IMR-90 (cell line): ENCODE data around the gene EPHB1. TPM values are rescaled to one million over a fixed set of nuclear protein-coding genes. Genes with fewer than 3 reads are reported as not detected.

Experiments
- ATAC-seq: fragments of 200-7000 bp; cut with Tn5 transposase; 2 replicates; pipeline ENCODE4 v1.9.1; 2020; ENCODE audit warnings: low read depth, mild to moderate bottlenecking, moderate library complexity
- BruUV-seq: library from RNA; stranded (reverse); fragments of 400-500 nt; replicated peaks from 2 replicates; lab custom pipeline; 2021; lab: Mats Ljungman, UMichigan
- CTCF ChIA-PET: fragments of 300-600 bp; formaldehyde crosslinking; extraction: SDS; loops from one replicate; lab custom pipeline; 2021; ENCODE audit warnings: antibody characterized with exemption; lab: Yijun Ruan, JAX
- POLR2A ChIA-PET: fragments of 300-600 bp; sonication (Branson Sonifier 250); formaldehyde crosslinking; loops from one replicate; lab custom pipeline; 2022; ENCODE audit warnings: antibody characterized with exemption; ENCODE audit not compliant: unreplicated experiment; lab: Charles Lee
- DNase-seq: peaks from one replicate; pipeline ENCODE4 v3.0.0; 2013
- H2AFZ ChIP-seq: replicated peaks from 2 replicates; pipeline ENCODE3; 2013; ENCODE audit warnings: low read length, mild to moderate bottlenecking; ENCODE audit not compliant: poor library complexity
- H2AK5ac ChIP-seq: 2 replicates; pipeline ENCODE4 v1.6.1; 2013; ENCODE audit warnings: low read depth, low read length, inconsistent platforms
- H2AK9ac ChIP-seq: replicated peaks from 2 replicates; pipeline ENCODE3; 2013; ENCODE audit warnings: mild to moderate bottlenecking, low read depth, low read length, moderate library complexity; ENCODE audit not compliant: poor library complexity
- H2BK120ac ChIP-seq: 2 replicates; pipeline ENCODE4 v1.6.1; 2013; ENCODE audit warnings: low read depth, low read length, inconsistent platforms
- H2BK15ac ChIP-seq: 3 replicates; pipeline ENCODE4 v1.6.1; 2013; ENCODE audit warnings: low read depth, low read length, inconsistent platforms
- H2BK20ac ChIP-seq: 2 replicates; pipeline ENCODE4 v1.6.1; 2013; ENCODE audit warnings: low read depth, mild to moderate bottlenecking, inconsistent platforms, low read length, moderate library complexity
- H2BK5ac ChIP-seq: 2 replicates; pipeline ENCODE4 v1.6.1; 2013; ENCODE audit warnings: mild to moderate bottlenecking, low read depth, low read length, inconsistent platforms; ENCODE audit not compliant: poor library complexity, severe bottlenecking
- H3K14ac ChIP-seq: replicated peaks from 2 replicates; pipeline ENCODE4 v1.6.1; 2013; ENCODE audit warnings: low read depth, low read length, inconsistent platforms
- H3K18ac ChIP-seq: 2 replicates; pipeline ENCODE4 v1.6.1; 2013; ENCODE audit warnings: low read depth, low read length, control low read depth
- H3K23ac ChIP-seq: 2 replicates; pipeline ENCODE4 v1.6.1; 2013; ENCODE audit warnings: low read depth, low read length, inconsistent platforms
- H3K27ac ChIP-seq: 2 replicates; pipeline ENCODE4 v1.5.1; 2013; ENCODE audit warnings: mild to moderate bottlenecking, control low read depth, low read length; ENCODE audit not compliant: insufficient read depth
- H3K27me3 ChIP-seq: 2 replicates; pipeline ENCODE4 v1.6.1; 2013; ENCODE audit warnings: low read length; ENCODE audit not compliant: control insufficient read depth, insufficient read depth
- H3K36me3 ChIP-seq: 2 replicates; pipeline ENCODE4 v1.6.1; 2013; ENCODE audit warnings: low read length, mixed read lengths; ENCODE audit not compliant: control insufficient read depth, insufficient read depth
- H3K4ac ChIP-seq: 2 replicates; pipeline ENCODE4 v1.6.1; 2013; ENCODE audit warnings: low read depth, low read length, inconsistent platforms
- H3K4me1 ChIP-seq: 2 replicates; pipeline ENCODE4 v1.6.1; 2013; ENCODE audit warnings: low read length, mixed read lengths; ENCODE audit not compliant: control insufficient read depth, insufficient read depth
- H3K4me2 ChIP-seq: 2 replicates; pipeline ENCODE4 v1.6.1; 2013; ENCODE audit warnings: low read depth, mild to moderate bottlenecking, control low read depth, low read length, moderate library complexity
- H3K4me3 ChIP-seq: 2 replicates; pipeline ENCODE4 v1.5.1; 2013; ENCODE audit warnings: low read depth, mild to moderate bottlenecking, control low read depth, low read length, moderate library complexity; ENCODE audit not compliant: insufficient read depth
- H3K56ac ChIP-seq: 2 replicates; pipeline ENCODE4 v1.6.1; 2013; ENCODE audit warnings: low read length, inconsistent platforms; ENCODE audit not compliant: insufficient read depth; ENCODE audit errors: extremely low read depth
- H3K79me1 ChIP-seq, 2 experiments: 2 replicates each; pipeline ENCODE4 v1.6.1; 2013; ENCODE audit warnings: low read length in 2 of 2, inconsistent platforms in 1 of 2, low read depth in 1 of 2
- H3K9ac ChIP-seq: 2 replicates; pipeline ENCODE4 v1.6.1; 2013; ENCODE audit warnings: low read depth, low read length, control low read depth
- H3K9me1 ChIP-seq: 2 replicates; pipeline ENCODE4 v1.6.1; 2013; ENCODE audit warnings: low read length, inconsistent platforms; ENCODE audit not compliant: insufficient read depth
- H3K9me3 ChIP-seq: 2 replicates; pipeline ENCODE4 v1.6.1; 2013; ENCODE audit warnings: low read length; ENCODE audit not compliant: control insufficient read depth, insufficient read depth
- H4K20me1 ChIP-seq: 2 replicates; pipeline ENCODE4 v1.6.1; 2013; ENCODE audit warnings: low read length, inconsistent platforms; ENCODE audit not compliant: insufficient read depth
- H4K5ac ChIP-seq: 2 replicates; pipeline ENCODE4 v1.6.1; 2013; ENCODE audit warnings: mild to moderate bottlenecking, low read depth, low read length, control low read depth
- H4K8ac ChIP-seq, 2 experiments: 2 replicates each; pipeline ENCODE4 v1.6.1; 2013; ENCODE audit warnings: low read depth in 2 of 2, low read length in 2 of 2, control low read depth in 1 of 2, inconsistent platforms in 1 of 2
- H4K91ac ChIP-seq: 2 replicates; pipeline ENCODE4 v1.6.1; 2013; ENCODE audit warnings: low read depth, low read length, inconsistent platforms; ENCODE audit not compliant: insufficient read depth
- MAFK ChIP-seq: IDR thresholded peaks from 2 replicates; pipeline ENCODE4 v1.6.1; 2012; ENCODE audit warnings: low read depth, low read length, improper control_type of control experiment
- NFE2L2 ChIP-seq: fragments of 150-350 bp; IDR thresholded peaks from 2 replicates; pipeline ENCODE4 v1.6.1; 2016; ENCODE audit warnings: low read depth, mild to moderate bottlenecking, low read length
- WGBS, 2 experiments: methylation state at CpG; one replicate each; pipeline versions ENCODE4 v1.1.5 to v1.1.7; 2013; ENCODE audit warnings: missing lambda C conversion rate in 2 of 2; ENCODE audit not compliant: insufficient read length in 1 of 2; ENCODE audit errors: extremely low coverage in 2 of 2; 5-methylcytosine and 5-hydroxymethylcytosine counted together
- dilution Hi-C: fragments of 300-500 bp; cut with HindIII; formaldehyde crosslinking; loops from one replicate; pipeline ENCODE4 v1.14.3; 2018; ENCODE audit warnings: low sequenced_read_pairs; ENCODE audit not compliant: unreplicated experiment
- in situ Hi-C: fragments of 300-500 bp; cut with MboI; formaldehyde crosslinking; loops from 3 replicates; pipeline ENCODE4 v1.14.3; 2019; ENCODE audit warnings: low sequenced_read_pairs, inconsistent platforms, mixed read lengths
- intact Hi-C: fragments of 100-400 bp; cut with micrococcal nuclease; formaldehyde crosslinking; loops from 2 replicates; pipeline ENCODE4 v1.10.0; 2022
- polyA plus RNA-seq, 3 experiments: library from polyadenylated mRNA; depleted of rRNA; stranded (reverse); fragments of >200 nt; gene quantifications; 2 replicates each; pipeline ENCODE4 v1.2.3, GENCODE V29; 2012; ENCODE audit warnings: low replicate concordance in 1 of 3
- total RNA-seq: library from RNA; depleted of rRNA; stranded (reverse); fragments of >200 nt; gene quantifications from 2 replicates; pipeline ENCODE4 v1.2.3, GENCODE V29; 2012

EPHB1 gene
- total and polyA plus RNA-seq, 2 of the 4 experiments (the other 2 are of a cell fraction), result 0.17 to 0.36 TPM

GRCh38 chr3:135197856-135198255, 402.8 kb downstream of the EPHB1 start:
- H4K20me1 ChIP-seq, result no peaks in the 10 kb centered on the region
- H3K23ac ChIP-seq, result no peak overlapping the region
- DNase-seq (no peak), ATAC-seq (no peak)
- no peaks in the 10 kb centered on the region for H3K27me3 ChIP-seq
- POLR2A ChIA-PET, result no interaction called here
- no peak overlapping the region for H2BK15ac ChIP-seq
- H2AK5ac ChIP-seq, result no peak overlapping the region
- H3K18ac ChIP-seq, result no peak overlapping the region
- H2AFZ ChIP-seq, result no peak overlapping the region
- H2BK20ac ChIP-seq, result no peak overlapping the region
- WGBS, 2 experiments, result no CpG with 5 or more reads among the region's 3 CpGs
- H4K5ac ChIP-seq, result no peak overlapping the region
- H3K4me3 ChIP-seq, result no peak overlapping the region
- no peak overlapping the region for H3K27ac ChIP-seq
- no peak overlapping the region for H3K56ac ChIP-seq
- no TSS peak for BruUV-seq
- no peak overlapping the region for H4K91ac ChIP-seq
- H3K4me2 ChIP-seq, result no peak overlapping the region
- no peak overlapping the region for H3K9ac ChIP-seq
- no peak overlapping the region for H2AK9ac ChIP-seq
- H3K79me1 ChIP-seq, result no peaks in the 10 kb centered on the region
- H3K9me3 ChIP-seq, result peaks cover 13% of the 10 kb centered on the region; the same call in 1 of the 2 replicates
- no peak overlapping the region for H4K8ac ChIP-seq
- no peak overlapping the region for H2BK5ac ChIP-seq
- no peak overlapping the region for H2BK120ac ChIP-seq
- in situ Hi-C loops, result no loop called here
- H3K36me3 ChIP-seq, result no peaks in the 10 kb centered on the region
- H3K14ac ChIP-seq, result no peak overlapping the region
- no peaks in the 10 kb centered on the region for H3K4me1 ChIP-seq
- CTCF ChIA-PET, result no interaction called here
- dilution Hi-C loops, result no loop called here
- H3K9me1 ChIP-seq, result no peaks in the 10 kb centered on the region
- intact Hi-C loops, result no loop called here
- TF ChIP-seq NFE2L2 (no peak), MAFK (peak; percentile 64)
- H3K4ac ChIP-seq, result no peak overlapping the region
